ENCODE results near the gene TDRD7.

Gene TDRD7

DNA sequence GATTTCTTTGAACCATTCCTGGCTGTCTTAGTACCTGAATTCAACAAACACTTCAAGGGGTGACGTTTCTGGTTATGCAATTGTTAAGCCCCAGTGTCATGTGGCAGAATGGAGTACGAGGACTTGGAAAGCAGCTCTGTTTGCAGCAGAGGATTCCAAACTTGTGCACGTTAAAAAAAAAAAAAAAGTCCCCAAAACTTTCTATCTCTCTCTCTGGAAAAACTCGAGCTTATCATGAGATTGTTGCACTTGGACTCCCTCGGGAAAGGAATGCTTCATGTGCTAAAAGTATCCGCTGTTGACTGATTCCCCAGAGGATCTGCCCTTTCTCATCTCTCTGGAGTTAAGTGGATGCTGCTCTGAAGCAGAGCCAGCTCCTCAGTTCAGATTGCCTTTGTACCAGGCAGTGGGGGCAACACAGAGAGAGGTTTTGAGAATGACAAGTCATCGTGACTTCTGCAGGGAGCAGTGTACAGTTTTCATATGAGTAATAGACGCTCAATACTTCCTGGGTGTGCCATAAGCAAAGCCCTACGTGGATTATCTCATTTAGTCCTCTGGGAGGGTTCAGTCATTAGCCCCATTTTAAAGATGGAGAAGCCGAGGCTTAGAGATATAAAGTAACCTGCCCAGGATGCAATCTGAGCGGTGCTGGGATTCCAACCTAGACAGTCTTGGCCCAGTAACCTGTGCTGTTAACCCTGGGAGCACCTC is 117.6 kb downstream of the TDRD7 start:
- no peak for DNase-seq

DNA sequence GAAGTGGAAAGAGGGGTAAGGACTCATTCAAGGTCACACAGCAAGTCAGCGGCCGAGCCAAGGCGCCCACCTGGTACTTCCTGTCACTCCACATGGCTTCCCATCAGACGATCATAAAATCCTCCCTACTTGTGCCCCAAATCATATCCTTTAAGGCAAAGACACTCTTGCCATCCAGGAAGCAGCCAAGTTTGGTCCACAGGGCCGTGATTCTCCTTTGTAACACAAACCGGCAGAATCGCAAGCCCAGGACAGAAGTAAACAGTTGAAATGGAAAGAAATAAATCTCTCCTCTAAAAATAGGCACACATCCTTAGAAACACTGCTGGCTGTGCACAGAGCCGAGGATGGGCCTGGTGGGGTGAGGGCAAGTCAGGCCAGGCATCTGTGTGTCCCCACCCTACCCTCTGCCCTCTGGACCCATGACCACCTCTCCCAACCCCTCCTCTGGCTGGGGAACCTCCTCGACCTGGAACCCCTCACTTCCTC is 120.0 kb downstream of the TDRD7 start:
- no peak for DNase-seq

DNA sequence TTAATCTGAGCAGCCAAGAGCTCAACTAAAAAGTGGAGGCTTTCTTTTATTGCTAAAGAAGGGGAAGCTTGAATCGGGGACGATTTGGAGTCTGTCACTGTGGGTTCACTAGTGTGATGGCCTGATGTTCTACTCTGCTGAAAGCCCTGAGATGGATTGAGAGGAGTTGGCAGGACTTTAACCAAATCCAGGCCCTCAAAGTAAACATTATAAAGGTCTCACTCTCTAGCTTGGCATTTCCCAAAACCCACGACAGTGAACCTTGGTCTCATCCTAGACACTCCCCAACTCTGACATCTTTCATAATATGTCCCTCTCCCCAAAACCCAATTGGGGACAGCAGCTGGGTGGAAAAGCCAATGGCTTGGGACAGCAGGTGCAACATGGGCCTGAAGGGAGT is 122.3 kb downstream of the TDRD7 start:
- no peak for DNase-seq

DNA sequence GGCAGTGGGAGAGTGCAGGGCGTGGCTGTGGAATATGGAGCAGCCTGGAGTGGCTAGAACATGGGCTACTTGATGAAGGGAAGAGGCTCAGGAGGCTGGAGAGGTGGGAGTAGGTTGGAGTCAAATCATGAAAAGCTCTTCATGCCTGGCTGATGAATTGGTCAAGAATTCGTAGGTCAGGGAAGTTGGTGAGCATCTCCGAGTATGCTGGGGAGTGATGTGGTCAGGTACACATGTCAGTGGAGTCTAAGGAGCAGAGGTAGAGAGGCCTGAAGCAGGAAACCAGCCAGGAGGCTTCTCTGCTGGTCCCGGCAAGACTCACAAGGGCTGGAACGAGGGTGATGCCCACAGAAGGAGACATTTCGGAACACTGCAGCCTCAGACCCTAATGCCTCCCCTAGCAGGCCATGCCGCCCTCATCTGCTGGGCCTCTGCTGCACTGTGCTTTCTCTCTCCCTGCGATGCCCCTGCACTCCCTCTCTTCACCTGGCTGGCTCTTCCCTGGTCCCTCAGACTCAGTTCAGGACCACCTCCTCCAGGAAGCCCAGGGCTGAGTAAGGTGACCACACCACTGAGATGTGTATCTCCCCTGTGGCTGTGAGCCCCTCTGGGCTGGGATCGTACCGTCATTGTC is 123.2 kb downstream of the TDRD7 start:
- no peak for DNase-seq

DNA sequence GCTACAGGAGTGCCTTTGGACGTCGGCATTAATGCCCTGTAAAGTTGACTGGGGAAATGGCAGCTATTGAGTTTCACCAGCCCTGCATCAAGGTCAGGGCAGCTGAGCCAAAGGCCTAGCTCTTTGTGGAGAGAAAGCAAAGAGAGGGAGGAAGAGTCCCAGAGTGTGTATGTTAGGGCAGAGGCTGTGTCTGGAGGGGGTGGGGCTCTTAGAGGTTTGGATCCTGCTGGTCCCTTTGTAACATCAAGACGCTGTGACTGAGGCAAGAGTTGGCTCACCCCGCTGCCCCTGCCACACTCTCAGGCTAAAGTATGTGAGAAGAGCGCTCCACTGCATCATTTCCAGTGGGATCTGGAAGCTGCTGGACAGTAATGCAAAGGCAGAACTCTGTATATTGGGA is 123.9 kb downstream of the TDRD7 start:
- DNase-seq, result no peak

DNA sequence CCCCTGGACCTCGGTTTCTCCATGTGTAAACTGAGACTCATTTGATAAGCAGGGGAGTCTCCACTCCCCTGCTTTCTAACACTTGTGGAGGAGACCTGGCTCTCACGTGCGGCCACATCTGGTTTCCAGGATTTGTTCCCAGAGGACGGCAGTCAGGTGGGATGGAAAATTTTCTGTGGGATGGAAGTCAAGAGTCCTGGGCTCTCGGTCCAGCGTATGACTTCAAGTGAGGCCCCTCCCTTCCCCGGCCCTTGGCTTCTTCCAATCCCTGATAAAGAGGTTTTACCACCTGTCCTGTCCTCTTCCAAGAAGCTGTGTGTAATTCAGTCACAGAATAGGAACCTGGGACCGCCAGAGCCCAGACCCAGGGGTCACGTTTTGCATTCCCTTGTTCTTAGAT is 124.6 kb downstream of the TDRD7 start:
- no peak for DNase-seq

DNA sequence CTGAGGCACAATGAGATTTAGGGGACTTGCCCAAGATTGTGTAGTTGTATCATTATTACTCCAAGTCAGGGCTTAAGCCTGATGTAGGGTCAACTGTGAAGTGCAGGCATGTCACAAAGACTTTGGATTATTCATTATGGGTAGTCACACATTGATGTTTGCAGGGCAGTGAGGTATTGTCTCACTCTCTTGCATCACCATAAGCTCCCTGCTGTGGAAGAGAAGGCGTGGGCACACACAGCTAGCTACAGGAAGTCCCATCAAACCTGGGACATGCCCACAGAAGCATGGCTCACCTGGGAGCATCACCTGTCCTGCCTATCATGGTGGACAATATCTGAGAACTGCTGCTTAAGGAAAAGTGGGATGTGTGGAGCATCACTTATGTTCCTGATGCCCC is 131.7 kb downstream of the TDRD7 start:
- no peak for DNase-seq

DNA sequence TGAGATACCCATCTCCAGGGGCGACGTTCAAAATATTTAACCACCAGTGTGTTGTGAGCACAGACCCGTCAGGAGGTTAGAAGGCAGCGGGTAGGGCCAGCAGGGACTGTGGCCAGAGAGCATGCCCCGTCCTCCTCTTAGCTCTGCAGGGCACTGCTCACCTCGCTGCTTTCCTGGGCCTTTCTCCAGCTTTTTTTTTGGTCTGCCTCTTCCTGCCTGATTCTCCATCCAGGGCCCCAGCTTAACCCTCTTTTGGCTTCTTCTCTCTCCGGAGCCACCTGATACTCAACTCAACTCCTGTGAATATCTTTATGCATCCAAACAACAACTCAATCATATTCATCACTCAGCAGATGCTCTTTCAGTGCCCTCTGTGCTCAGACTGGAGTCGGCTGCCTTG is 133.6 kb downstream of the TDRD7 start:
- no peak for DNase-seq

Data from bone marrow (tissue), 2 donors.